Dedifferentiated amniotic fluid mesenchymal stem cell (primary cell): Measurements from ENCODE around the gene IFNK.

Source experiments
- DNase-seq: peaks from one replicate; pipeline ENCODE4 v3.0.0-alpha.2; 2016; ENCODE audit errors: extremely low spot score

The IFNK gene

GRCh38 chr9:27538647-27539046, 14.6 kb downstream of the IFNK start:
- DNase-seq, result no peak

GRCh38 chr9:27539479-27540441, 15.7 kb downstream of the IFNK start:
- DNase-seq, result no peak

- no peak for DNase-seq
Observed at GRCh38 chr9:27540502-27540901, 16.4 kb downstream of the IFNK start.

GRCh38 chr9:27541740-27542139, 17.6 kb downstream of the IFNK start:
- DNase-seq, result no peak

GRCh38 chr9:27542508-27542907, 18.4 kb downstream of the IFNK start:
- no peak for DNase-seq

GRCh38 chr9:27545471-27545870, 21.4 kb downstream of the IFNK start:
- DNase-seq, result no peak

GRCh38 chr9:27548055-27548741, 24.1 kb downstream of the IFNK start:
- peak; percentile 34 for DNase-seq

GRCh38 chr9:27549196-27549755, 25.2 kb downstream of the IFNK start:
- DNase-seq, result peak; percentile 41

GRCh38 chr9:27554712-27555111, 30.6 kb downstream of the IFNK start:
- no peak for DNase-seq

- no peak for DNase-seq
Observed at GRCh38 chr9:27556470-27556869, 32.4 kb downstream of the IFNK start.

GRCh38 chr9:27558307-27558706, 34.2 kb downstream of the IFNK start:
- DNase-seq, result no peak

GRCh38 chr9:27560457-27560856, 36.4 kb downstream of the IFNK start:
- DNase-seq, result no peak

GRCh38 chr9:27561685-27562084, 37.6 kb downstream of the IFNK start:
- no peak for DNase-seq

- no peak for DNase-seq
Observed at GRCh38 chr9:27563738-27564430, 39.8 kb downstream of the IFNK start.

- DNase-seq, result no peak
Observed at GRCh38 chr9:27564670-27565069, 40.6 kb downstream of the IFNK start.

GRCh38 chr9:27565696-27566095, 41.6 kb downstream of the IFNK start:
- DNase-seq, result no peak

GRCh38 chr9:27566118-27566517, 42.0 kb downstream of the IFNK start:
- DNase-seq, result no peak

GRCh38 chr9:27569406-27569805, 45.3 kb downstream of the IFNK start:
- no peak for DNase-seq

GRCh38 chr9:27571011-27571410, 46.9 kb downstream of the IFNK start:
- no peak for DNase-seq

- no peak for DNase-seq
Observed at GRCh38 chr9:27572061-27572460, 48.0 kb downstream of the IFNK start.

- DNase-seq, result no peak
Observed at GRCh38 chr9:27572566-27572917, 48.5 kb downstream of the IFNK start.
